Neural cell (in vitro differentiated cells): ENCODE data around the gene GGCX. TPM values are rescaled to one million over a fixed set of nuclear protein-coding genes. Genes with fewer than 3 reads are reported as not detected.

Experiments used
- H2AFZ ChIP-seq: fragments of 200-600, 300-800 bp; sonication (generic), shearing (Covaris generic); 2 replicates; pipeline ENCODE4 v1.6.0; 2014; ENCODE audit warnings: low read depth, mild to moderate bottlenecking, antibody characterized with exemption, low read length, moderate library complexity
- H3F3A ChIP-seq: fragments of 200-600 bp; shearing (Covaris generic); 2 replicates; pipeline ENCODE4 v1.6.1; 2016; ENCODE audit warnings: mild to moderate bottlenecking, moderate library complexity, mixed read lengths, antibody characterized with exemption, low read length; ENCODE audit not compliant: insufficient read depth, poor library complexity, severe bottlenecking
- H3K27ac ChIP-seq: fragments of 200-600, 300-800 bp; sonication (generic), shearing (Covaris generic); 2 replicates; pipeline ENCODE4 v1.5.1; 2014; ENCODE audit warnings: mild to moderate bottlenecking, low read length, moderate library complexity
- H3K27me3 ChIP-seq: fragments of 300-800, 200-600 bp; sonication (generic), shearing (Covaris generic); 2 replicates; pipeline ENCODE4 v1.6.0; 2014; ENCODE audit warnings: mild to moderate bottlenecking, low read depth, low read length, moderate library complexity; ENCODE audit not compliant: insufficient read depth
- H3K36me3 ChIP-seq: fragments of 300-800, 200-600 bp; sonication (generic), shearing (Covaris generic); 2 replicates; pipeline ENCODE4 v1.5.1; 2014; ENCODE audit warnings: mild to moderate bottlenecking, antibody characterized with exemption, low read length, moderate library complexity; ENCODE audit not compliant: insufficient read depth
- H3K4me2 ChIP-seq: fragments of 300-800, 200-600 bp; sonication (generic), shearing (Covaris generic); 2 replicates; pipeline ENCODE4 v1.6.0; 2014; ENCODE audit warnings: mild to moderate bottlenecking, low read length
- H3K4me3 ChIP-seq: fragments of 300-800, 200-600 bp; sonication (generic), shearing (Covaris generic); 2 replicates; pipeline ENCODE4 v1.5.1; 2014; ENCODE audit warnings: mild to moderate bottlenecking, low read length, moderate library complexity
- H3K79me2 ChIP-seq: fragments of 200-600 bp; shearing (Covaris generic); replicated peaks from 2 replicates; pipeline ENCODE4 v1.6.0; 2014; ENCODE audit warnings: mild to moderate bottlenecking, low read length, moderate library complexity; ENCODE audit not compliant: insufficient read depth
- H3K9ac ChIP-seq: fragments of 300-800, 200-600 bp; sonication (generic), shearing (Covaris generic); 2 replicates; pipeline ENCODE4 v1.6.1; 2016; ENCODE audit warnings: mild to moderate bottlenecking, low read length, mixed read lengths
- H3K9me2 ChIP-seq: fragments of 200-600 bp; shearing (Covaris generic); 2 replicates; pipeline ENCODE4 v1.6.1; 2016; ENCODE audit warnings: mild to moderate bottlenecking, low read length, mixed read lengths; ENCODE audit not compliant: insufficient read depth
- H3K9me3 ChIP-seq: fragments of 200-600, 300-800 bp; sonication (generic), shearing (Covaris generic); 2 replicates; pipeline ENCODE4 v1.6.1; 2016; ENCODE audit warnings: mild to moderate bottlenecking, mixed run types, low read length, moderate library complexity, mixed read lengths
- H4K20me1 ChIP-seq: fragments of 200-600 bp; shearing (Covaris generic); 2 replicates; pipeline ENCODE4 v1.6.1; 2016; ENCODE audit warnings: mild to moderate bottlenecking, mixed run types; ENCODE audit not compliant: insufficient read depth
- EP300 ChIP-seq: fragments of 450-650 bp; conservative IDR thresholded peaks from 2 replicates; pipeline ENCODE4 v1.6.1; 2014; ENCODE audit warnings: antibody characterized with exemption, mild to moderate bottlenecking, moderate library complexity; ENCODE audit not compliant: poor library complexity, severe bottlenecking
- EZH2 ChIP-seq: fragments of 200-600, 300-800 bp; shearing (Covaris generic), sonication (generic); IDR thresholded peaks from 2 replicates; pipeline ENCODE4 v1.6.1; 2014; ENCODE audit warnings: antibody characterized with exemption, low read length, borderline replicate concordance, mild to moderate bottlenecking; ENCODE audit not compliant: insufficient read depth, poor library complexity, severe bottlenecking
- MXI1 ChIP-seq: fragments of 450-650 bp; conservative IDR thresholded peaks from 2 replicates; pipeline ENCODE4 v1.6.1; 2014; ENCODE audit warnings: antibody characterized with exemption, mild to moderate bottlenecking; ENCODE audit not compliant: poor library complexity, severe bottlenecking
- POLR2AphosphoS5 ChIP-seq: IDR thresholded peaks from 2 replicates; pipeline ENCODE4 v1.6.1; 2012
- RAD21 ChIP-seq: fragments of 450-650 bp; conservative IDR thresholded peaks from 2 replicates; pipeline ENCODE4 v1.6.1; 2014; ENCODE audit warnings: antibody characterized with exemption, mild to moderate bottlenecking, moderate library complexity
- SMC3 ChIP-seq: fragments of 450-650 bp; conservative IDR thresholded peaks from 2 replicates; pipeline ENCODE4 v1.6.1; 2014; ENCODE audit warnings: antibody characterized with exemption, mild to moderate bottlenecking, moderate library complexity; ENCODE audit not compliant: poor library complexity
- TAF1 ChIP-seq: IDR thresholded peaks from 2 replicates; pipeline ENCODE4 v1.6.1; 2012; ENCODE audit warnings: low read depth
- polyA plus RNA-seq: library from polyadenylated mRNA; depleted of rRNA; stranded (reverse); fragments of >200 nt; gene quantifications from 2 replicates; pipeline ENCODE4 v1.2.3, GENCODE V29; 2014
- TF ChIP-seq, protein P1 (sequence below): fragments of 450-650 bp; IDR thresholded peaks from 2 replicates; pipeline ENCODE4 v1.5.1; 2014; ENCODE audit warnings: antibody characterized with exemption, mild to moderate bottlenecking, moderate library complexity; ENCODE audit not compliant: poor library complexity, severe bottlenecking
- TF ChIP-seq, protein P2 (sequence below): IDR thresholded peaks from 2 replicates; pipeline ENCODE4 v1.6.1; 2012; ENCODE audit warnings: borderline replicate concordance

Gene GGCX
- polyA plus RNA-seq, 1 donor from 2014 or later: 41.4 TPM

DNA sequence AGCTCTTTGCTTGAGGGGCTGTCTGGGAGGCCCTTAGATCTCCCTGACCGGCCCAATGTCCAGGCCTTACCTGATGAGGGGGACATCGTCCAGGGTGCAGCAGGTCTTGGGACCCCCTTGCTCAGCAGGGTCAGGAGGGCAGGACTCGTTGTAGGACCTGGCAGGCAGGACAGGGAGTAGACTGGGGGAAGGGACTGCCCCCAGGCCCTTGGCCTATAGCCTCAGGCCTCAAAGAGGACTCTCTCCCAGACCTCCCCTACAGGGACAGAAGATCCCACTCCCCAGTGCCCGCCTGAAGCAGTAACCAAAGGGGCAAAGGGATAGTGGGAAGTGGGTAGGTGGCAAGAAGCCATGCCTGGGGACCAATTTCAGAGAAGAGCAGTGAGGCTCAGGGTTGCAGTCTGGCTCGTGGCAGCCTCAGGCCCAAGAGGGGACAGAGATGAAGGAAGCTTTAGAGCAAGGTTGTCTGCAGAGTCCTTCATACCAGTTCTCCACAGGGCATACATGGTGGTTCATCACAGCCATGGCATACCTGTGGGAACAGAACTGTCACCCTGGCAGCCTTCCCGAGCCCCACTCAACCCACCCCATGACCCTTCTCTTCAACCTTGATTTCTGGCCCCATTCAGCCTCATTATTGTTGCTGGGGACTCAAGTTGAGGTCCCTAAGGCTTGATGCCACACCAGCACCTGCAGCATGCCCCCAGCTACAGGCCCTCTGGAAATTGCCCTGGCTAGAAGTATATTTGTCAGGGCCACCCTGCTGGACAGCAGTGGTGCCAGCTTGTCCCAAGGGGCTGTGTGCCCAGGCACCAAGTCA is 39.9 kb upstream of the GGCX start:
- Histone ChIP-seq H3K4me2 (no peak overlapping the region), H3K27me3 (no peaks in the 10 kb centered on the region), H3F3A (no peaks in the 10 kb centered on the region), H3K4me3 (peak overlapping the region; percentile 77), H3K27ac (no peak overlapping the region), H4K20me1 (no peaks in the 10 kb centered on the region), H3K9me2 (no peaks in the 10 kb centered on the region), H3K79me2 (peaks cover 5% of the 10 kb centered on the region), H3K9me3 (no peaks in the 10 kb centered on the region), H3K9ac (peak overlapping the region; percentile 59), H2AFZ (no peak overlapping the region), H3K36me3 (no peaks in the 10 kb centered on the region)
- TF ChIP-seq MXI1: no peak

DNA sequence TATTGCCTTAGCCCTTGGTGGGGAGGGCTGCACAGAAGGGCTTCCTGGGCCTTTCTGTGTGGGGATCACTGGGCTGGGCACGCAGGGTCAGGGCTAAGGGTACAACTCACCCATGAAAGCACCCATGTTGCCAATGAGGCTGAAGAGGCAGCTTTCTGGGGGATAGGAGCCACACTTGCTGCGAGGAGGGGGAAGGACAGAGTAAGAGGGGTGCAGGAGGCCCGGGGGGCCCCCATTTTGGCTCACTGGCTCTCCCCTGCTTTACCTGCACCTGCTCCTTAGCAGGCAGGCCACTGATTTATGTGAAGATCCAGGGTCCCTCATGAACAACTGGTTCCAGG is 38.9 kb upstream of the GGCX start:
- Histone ChIP-seq H3K9ac (no peak overlapping the region), H3K4me3 (no peak overlapping the region), H3K9me3 (no peaks in the 10 kb centered on the region), H4K20me1 (no peaks in the 10 kb centered on the region), H3K9me2 (no peaks in the 10 kb centered on the region), H3K36me3 (no peaks in the 10 kb centered on the region), H3K27me3 (no peaks in the 10 kb centered on the region), H3F3A (no peaks in the 10 kb centered on the region), H3K79me2 (peaks cover 11% of the 10 kb centered on the region), H2AFZ (no peak overlapping the region), H3K27ac (no peak overlapping the region), H3K4me2 (no peak overlapping the region)
- TF ChIP-seq EP300 (no peak), POLR2AphosphoS5 (no peak), SMC3 (no peak), TAF1 (no peak), MXI1 (no peak), RAD21 (no peak), EZH2 (no peak)
- TF ChIP-seq, protein P1, sequence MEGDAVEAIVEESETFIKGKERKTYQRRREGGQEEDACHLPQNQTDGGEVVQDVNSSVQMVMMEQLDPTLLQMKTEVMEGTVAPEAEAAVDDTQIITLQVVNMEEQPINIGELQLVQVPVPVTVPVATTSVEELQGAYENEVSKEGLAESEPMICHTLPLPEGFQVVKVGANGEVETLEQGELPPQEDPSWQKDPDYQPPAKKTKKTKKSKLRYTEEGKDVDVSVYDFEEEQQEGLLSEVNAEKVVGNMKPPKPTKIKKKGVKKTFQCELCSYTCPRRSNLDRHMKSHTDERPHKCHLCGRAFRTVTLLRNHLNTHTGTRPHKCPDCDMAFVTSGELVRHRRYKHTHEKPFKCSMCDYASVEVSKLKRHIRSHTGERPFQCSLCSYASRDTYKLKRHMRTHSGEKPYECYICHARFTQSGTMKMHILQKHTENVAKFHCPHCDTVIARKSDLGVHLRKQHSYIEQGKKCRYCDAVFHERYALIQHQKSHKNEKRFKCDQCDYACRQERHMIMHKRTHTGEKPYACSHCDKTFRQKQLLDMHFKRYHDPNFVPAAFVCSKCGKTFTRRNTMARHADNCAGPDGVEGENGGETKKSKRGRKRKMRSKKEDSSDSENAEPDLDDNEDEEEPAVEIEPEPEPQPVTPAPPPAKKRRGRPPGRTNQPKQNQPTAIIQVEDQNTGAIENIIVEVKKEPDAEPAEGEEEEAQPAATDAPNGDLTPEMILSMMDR: no peak
- TF ChIP-seq, protein P2, sequence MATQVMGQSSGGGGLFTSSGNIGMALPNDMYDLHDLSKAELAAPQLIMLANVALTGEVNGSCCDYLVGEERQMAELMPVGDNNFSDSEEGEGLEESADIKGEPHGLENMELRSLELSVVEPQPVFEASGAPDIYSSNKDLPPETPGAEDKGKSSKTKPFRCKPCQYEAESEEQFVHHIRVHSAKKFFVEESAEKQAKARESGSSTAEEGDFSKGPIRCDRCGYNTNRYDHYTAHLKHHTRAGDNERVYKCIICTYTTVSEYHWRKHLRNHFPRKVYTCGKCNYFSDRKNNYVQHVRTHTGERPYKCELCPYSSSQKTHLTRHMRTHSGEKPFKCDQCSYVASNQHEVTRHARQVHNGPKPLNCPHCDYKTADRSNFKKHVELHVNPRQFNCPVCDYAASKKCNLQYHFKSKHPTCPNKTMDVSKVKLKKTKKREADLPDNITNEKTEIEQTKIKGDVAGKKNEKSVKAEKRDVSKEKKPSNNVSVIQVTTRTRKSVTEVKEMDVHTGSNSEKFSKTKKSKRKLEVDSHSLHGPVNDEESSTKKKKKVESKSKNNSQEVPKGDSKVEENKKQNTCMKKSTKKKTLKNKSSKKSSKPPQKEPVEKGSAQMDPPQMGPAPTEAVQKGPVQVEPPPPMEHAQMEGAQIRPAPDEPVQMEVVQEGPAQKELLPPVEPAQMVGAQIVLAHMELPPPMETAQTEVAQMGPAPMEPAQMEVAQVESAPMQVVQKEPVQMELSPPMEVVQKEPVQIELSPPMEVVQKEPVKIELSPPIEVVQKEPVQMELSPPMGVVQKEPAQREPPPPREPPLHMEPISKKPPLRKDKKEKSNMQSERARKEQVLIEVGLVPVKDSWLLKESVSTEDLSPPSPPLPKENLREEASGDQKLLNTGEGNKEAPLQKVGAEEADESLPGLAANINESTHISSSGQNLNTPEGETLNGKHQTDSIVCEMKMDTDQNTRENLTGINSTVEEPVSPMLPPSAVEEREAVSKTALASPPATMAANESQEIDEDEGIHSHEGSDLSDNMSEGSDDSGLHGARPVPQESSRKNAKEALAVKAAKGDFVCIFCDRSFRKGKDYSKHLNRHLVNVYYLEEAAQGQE: no peak
